K562 (cell line): ENCODE results near the gene NOD1.

ENCODE experiments used
- ADNP ChIP-seq: fragments of 200-800 bp; sonication (Bioruptor generic); IDR thresholded peaks from 2 replicates; pipeline ENCODE4 v1.6.1; 2016; ENCODE audit warnings: missing genetic modification characterization, missing compliant biosample characterization
- CEBPB ChIP-seq: fragments of 450-650 bp; IDR thresholded peaks from 2 replicates; pipeline ENCODE4 v1.6.1; 2016; ENCODE audit warnings: missing genetic modification characterization, missing compliant biosample characterization
- CREB3 ChIP-seq: fragments of 450-650 bp; conservative IDR thresholded peaks from 2 replicates; pipeline ENCODE4 v1.6.1; 2016; ENCODE audit warnings: missing genetic modification characterization, low read depth, mild to moderate bottlenecking, missing compliant biosample characterization, moderate library complexity
- CTCF ChIP-seq, 3 experiments: IDR thresholded peaks in 2 of 3; conservative IDR thresholded peaks in 1 of 3; 2 replicates each; pipeline ENCODE4 v1.5.1; 2011 to 2012; ENCODE audit warnings: low read length in 3 of 3, mild to moderate bottlenecking in 3 of 3, control low read depth in 2 of 3, improper control_type of control experiment in 1 of 3, inconsistent platforms in 1 of 3, low read depth in 1 of 3, mixed read lengths in 1 of 3, moderate library complexity in 1 of 3; ENCODE audit not compliant: insufficient read depth in 2 of 3
- EGR1 ChIP-seq: fragments of 450-650 bp; conservative IDR thresholded peaks from 2 replicates; pipeline ENCODE4 v1.6.1; 2017; ENCODE audit warnings: mild to moderate bottlenecking
- LARP7 ChIP-seq: fragments of 450-650 bp; IDR thresholded peaks from 2 replicates; pipeline ENCODE4 v1.6.1; 2016
- POLR2A ChIP-seq: fragments of 450-650 bp; conservative IDR thresholded peaks from 2 replicates; pipeline ENCODE4 v1.6.1; 2016
- PRPF4 ChIP-seq: fragments of 200-400 bp; formaldehyde crosslinking; IDR thresholded peaks from one replicate; pipeline ENCODE4 v1.6.1; 2017; ENCODE audit warnings: low read length, low read depth, mild to moderate bottlenecking; ENCODE audit not compliant: insufficient read depth, poor library complexity, severe bottlenecking
- RAD21 ChIP-seq, 2 experiments: fragments of 250-450 bp in 1 of 2; fragments of 450-650 bp in 1 of 2; sonication (Bioruptor Pico) in 1 of 2; formaldehyde crosslinking in 1 of 2; IDR thresholded peaks in 1 of 2; conservative IDR thresholded peaks in 1 of 2; 2 replicates each; pipeline versions ENCODE4 v1.4.0 to v1.8.0; 2020 to 2022; ENCODE audit warnings: mild to moderate bottlenecking in 2 of 2, moderate library complexity in 1 of 2
- SAP30 ChIP-seq: fragments of 200-600 bp; sonication (generic); IDR thresholded peaks from 2 replicates; pipeline ENCODE4 v1.6.1; 2012; ENCODE audit warnings: borderline replicate concordance, low read depth, mild to moderate bottlenecking, moderate library complexity, low read length, control low read depth, inconsistent platforms; ENCODE audit not compliant: insufficient read depth, poor library complexity, severe bottlenecking
- SPI1 ChIP-seq: IDR thresholded peaks from 2 replicates; pipeline ENCODE4 v1.6.1; 2011; ENCODE audit warnings: low read depth, low read length, control low read depth, borderline replicate concordance
- TARDBP ChIP-seq: fragments of 450-650 bp; IDR thresholded peaks from 2 replicates; pipeline ENCODE4 v1.6.1; 2016
- TEAD1 ChIP-seq, 2 experiments: fragments of 450-650 bp in 1 of 2; sonication (generic) in 1 of 2; formaldehyde crosslinking; IDR thresholded peaks; 2 replicates each; pipeline versions ENCODE4 v1.4.0 to v1.8.0; 2020 to 2022; ENCODE audit warnings: mild to moderate bottlenecking in 2 of 2, missing genetic modification reagents in 1 of 2
- TF ChIP-seq, protein P1 (sequence below), 2 experiments: fragments of 450-650 bp in 1 of 2; sonication (generic) in 1 of 2; formaldehyde crosslinking in 1 of 2; IDR thresholded peaks; 2 replicates each; pipeline versions ENCODE4 v1.7.1 to v1.9.0; 2016 to 2022; ENCODE audit warnings: inconsistent platforms in 1 of 2, mild to moderate bottlenecking in 1 of 2, missing genetic modification reagents in 1 of 2

- no peak for TF ChIP-seq TARDBP
- TF ChIP-seq, protein P1, sequence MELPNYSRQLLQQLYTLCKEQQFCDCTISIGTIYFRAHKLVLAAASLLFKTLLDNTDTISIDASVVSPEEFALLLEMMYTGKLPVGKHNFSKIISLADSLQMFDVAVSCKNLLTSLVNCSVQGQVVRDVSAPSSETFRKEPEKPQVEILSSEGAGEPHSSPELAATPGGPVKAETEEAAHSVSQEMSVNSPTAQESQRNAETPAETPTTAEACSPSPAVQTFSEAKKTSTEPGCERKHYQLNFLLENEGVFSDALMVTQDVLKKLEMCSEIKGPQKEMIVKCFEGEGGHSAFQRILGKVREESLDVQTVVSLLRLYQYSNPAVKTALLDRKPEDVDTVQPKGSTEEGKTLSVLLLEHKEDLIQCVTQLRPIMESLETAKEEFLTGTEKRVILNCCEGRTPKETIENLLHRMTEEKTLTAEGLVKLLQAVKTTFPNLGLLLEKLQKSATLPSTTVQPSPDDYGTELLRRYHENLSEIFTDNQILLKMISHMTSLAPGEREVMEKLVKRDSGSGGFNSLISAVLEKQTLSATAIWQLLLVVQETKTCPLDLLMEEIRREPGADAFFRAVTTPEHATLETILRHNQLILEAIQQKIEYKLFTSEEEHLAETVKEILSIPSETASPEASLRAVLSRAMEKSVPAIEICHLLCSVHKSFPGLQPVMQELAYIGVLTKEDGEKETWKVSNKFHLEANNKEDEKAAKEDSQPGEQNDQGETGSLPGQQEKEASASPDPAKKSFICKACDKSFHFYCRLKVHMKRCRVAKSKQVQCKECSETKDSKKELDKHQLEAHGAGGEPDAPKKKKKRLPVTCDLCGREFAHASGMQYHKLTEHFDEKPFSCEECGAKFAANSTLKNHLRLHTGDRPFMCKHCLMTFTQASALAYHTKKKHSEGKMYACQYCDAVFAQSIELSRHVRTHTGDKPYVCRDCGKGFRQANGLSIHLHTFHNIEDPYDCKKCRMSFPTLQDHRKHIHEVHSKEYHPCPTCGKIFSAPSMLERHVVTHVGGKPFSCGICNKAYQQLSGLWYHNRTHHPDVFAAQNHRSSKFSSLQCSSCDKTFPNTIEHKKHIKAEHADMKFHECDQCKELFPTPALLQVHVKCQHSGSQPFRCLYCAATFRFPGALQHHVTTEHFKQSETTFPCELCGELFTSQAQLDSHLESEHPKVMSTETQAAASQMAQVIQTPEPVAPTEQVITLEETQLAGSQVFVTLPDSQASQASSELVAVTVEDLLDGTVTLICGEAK (IDR thresholded peaks at IDR 0.05) = no peak
- TF ChIP-seq, protein P1 (CRISPR knock-in tag; IDR thresholded peaks at IDR 0.05) = no peak
- peak; percentile 35; the same call in 1 of the 2 replicates for TF ChIP-seq CEBPB (tag)
- TF ChIP-seq CTCF (IDR thresholded peaks at IDR 0.05 in 2 of 3, conservative IDR thresholded peaks at IDR 0.05 in 1 of 3; ENCODE audit: insufficient read depth in 2 of 3, low read depth in 1 of 3, low read length in 3 of 3) = no peak
- no peak for TF ChIP-seq SPI1
- no peak for TF ChIP-seq RAD21 (CRISPR knock-in tag; conservative IDR thresholded peaks at IDR 0.05 in 1 of 2, IDR thresholded peaks at IDR 0.05 in 1 of 2)
- no peak for TF ChIP-seq LARP7
- no peak for TF ChIP-seq ADNP (tag)
- TF ChIP-seq CREB3 (tag) = no peak
- TF ChIP-seq EGR1 = no peak
- no peak for TF ChIP-seq POLR2A
- TF ChIP-seq PRPF4 = no peak
- no peak for TF ChIP-seq SAP30
- no peak for TF ChIP-seq TEAD1 (CRISPR knock-in tag; IDR thresholded peaks at IDR 0.05)
Observed at GRCh38 chr7:30485667-30486066, 7.1 kb upstream of the NOD1 start.
